K562 (cell line): ENCODE data around the gene B4GALNT2. TPM values are rescaled to one million over a fixed set of nuclear protein-coding genes. Genes with fewer than 3 reads are reported as not detected.
A peak's percentile ranks its signal among the peaks of the same experiment; 100 is the strongest.

Experiments used
- BDP1 ChIP-seq: IDR thresholded peaks from 3 replicates; pipeline ENCODE4 v1.6.1; 2011; ENCODE audit not compliant: insufficient read length, insufficient read depth
- CBX2 ChIP-seq: fragments of 200-600 bp; sonication (generic); IDR thresholded peaks from one replicate; pipeline ENCODE4 v1.6.1; 2012; ENCODE audit warnings: mild to moderate bottlenecking, low read length, inconsistent platforms; ENCODE audit not compliant: insufficient read depth, poor library complexity, severe bottlenecking
- E2F6 ChIP-seq, 2 experiments: IDR thresholded peaks; 2 replicates each; pipeline ENCODE4 v1.6.1; 2011; ENCODE audit warnings: borderline replicate concordance in 1 of 2, control low read depth in 1 of 2, low read depth in 1 of 2, low read length in 1 of 2, mild to moderate bottlenecking in 1 of 2, mixed read lengths in 1 of 2, moderate library complexity in 1 of 2; ENCODE audit not compliant: insufficient read depth in 1 of 2, insufficient read length in 1 of 2, poor library complexity in 1 of 2, severe bottlenecking in 1 of 2; ENCODE audit errors: extremely low read depth in 1 of 2
- ETV1 ChIP-seq: fragments of 450-650 bp; conservative IDR thresholded peaks from 2 replicates; pipeline ENCODE4 v1.6.1; 2016; ENCODE audit warnings: missing genetic modification characterization, control low read depth, low read depth, missing compliant biosample characterization
- FOS ChIP-seq: IDR thresholded peaks from 3 replicates; pipeline ENCODE4 v1.6.1; 2011; ENCODE audit not compliant: insufficient read length; ENCODE audit errors: extremely low read depth
- FOXK2 ChIP-seq, 2 experiments: fragments of 450-650 bp; IDR thresholded peaks in 1 of 2; conservative IDR thresholded peaks in 1 of 2; 2 replicates each; pipeline ENCODE4 v1.6.1; 2016; ENCODE audit warnings: low read depth in 2 of 2, mild to moderate bottlenecking in 1 of 2
- MXD1 ChIP-seq: fragments of 250-450 bp; sonication (Bioruptor Pico); IDR thresholded peaks from 2 replicates; pipeline ENCODE4 v1.8.0; 2021; ENCODE audit warnings: borderline replicate concordance, mild to moderate bottlenecking, moderate library complexity; ENCODE audit not compliant: poor library complexity, severe bottlenecking
- MYNN ChIP-seq, 2 experiments: sonication (generic); formaldehyde crosslinking in 1 of 2; IDR thresholded peaks; 2 replicates each; pipeline versions ENCODE4 v1.5.0 to v1.6.1; 2016 to 2020; ENCODE audit warnings: antibody characterized with exemption in 1 of 2, missing genetic modification reagents in 1 of 2
- PCBP2 ChIP-seq: fragments of 200-400 bp; formaldehyde crosslinking; IDR thresholded peaks from 2 replicates; pipeline ENCODE4 v1.6.1; 2018; ENCODE audit warnings: low read length, low read depth, mild to moderate bottlenecking, moderate library complexity; ENCODE audit not compliant: poor library complexity, severe bottlenecking
- PTBP1 ChIP-seq: fragments of 200-400 bp; formaldehyde crosslinking; IDR thresholded peaks from 2 replicates; pipeline ENCODE4 v1.6.1; 2017; ENCODE audit warnings: low read depth, low read length
- SMARCE1 ChIP-seq: fragments of 450-650 bp; IDR thresholded peaks from 2 replicates; pipeline ENCODE4 v1.7.1; 2016; ENCODE audit warnings: mild to moderate bottlenecking
- TAF7 ChIP-seq: fragments of 450-650 bp; IDR thresholded peaks from 2 replicates; pipeline ENCODE4 v1.6.1; 2016; ENCODE audit warnings: missing genetic modification characterization, missing compliant biosample characterization
- TOE1 ChIP-seq, 2 experiments: fragments of 450-650 bp in 1 of 2; sonication (generic) in 1 of 2; formaldehyde crosslinking in 1 of 2; IDR thresholded peaks; 2 replicates each; pipeline versions ENCODE4 v1.7.1 to v1.8.0; 2016 to 2022; ENCODE audit warnings: borderline replicate concordance in 2 of 2, mild to moderate bottlenecking in 2 of 2, antibody characterized with exemption in 1 of 2, inconsistent platforms in 1 of 2, low read depth in 1 of 2, missing genetic modification reagents in 1 of 2, moderate library complexity in 1 of 2
- XRCC4 ChIP-seq: IDR thresholded peaks from one replicate; pipeline ENCODE4 v1.6.1; 2011; ENCODE audit not compliant: insufficient read depth, insufficient read length; ENCODE audit errors: extremely low read depth
- ZFP36 ChIP-seq: fragments of 150-350 bp; IDR thresholded peaks from 2 replicates; pipeline ENCODE4 v1.6.1; 2018; ENCODE audit warnings: low read length, low read depth; ENCODE audit not compliant: partially characterized antibody
- ZNF24 ChIP-seq: fragments of 450-650 bp; IDR thresholded peaks from 2 replicates; pipeline ENCODE4 v1.6.1; 2016
- ZNF609 ChIP-seq: sonication (generic); formaldehyde crosslinking; IDR thresholded peaks from 2 replicates; pipeline ENCODE4 v1.8.1; 2023; ENCODE audit warnings: missing genetic modification reagents, mild to moderate bottlenecking, borderline replicate concordance
- ZNF764 ChIP-seq: fragments of 250-450 bp; sonication (Bioruptor Pico); IDR thresholded peaks from 2 replicates; pipeline ENCODE4 v1.4.0; 2020; ENCODE audit warnings: low read depth, mild to moderate bottlenecking, moderate library complexity
- ZNF778 ChIP-seq: fragments of 450-650 bp; formaldehyde crosslinking; IDR thresholded peaks from 2 replicates; pipeline ENCODE4 v1.4.0; 2020; ENCODE audit warnings: mild to moderate bottlenecking, moderate library complexity
- polyA plus RNA-seq, 8 experiments: library from polyadenylated mRNA; depleted of rRNA in 4 of 8; stranded (reverse) in 5 of 8; unstranded in 3 of 8; fragments of >200 nt; fragmentation: Nextera tagmentation in 2 of 8; fragmentation: Illumina TruSeq in 1 of 8; extraction: Ambion mirVana in 2 of 8; extraction: Trizol in 1 of 8; gene quantifications; 2 replicates each; pipeline versions ENCODE4 v1.2.1 to v1.2.3, GENCODE V29; 2011 to 2014; ENCODE audit warnings: inconsistent platforms in 1 of 8, missing spikeins in 1 of 8
- total RNA-seq, 7 experiments: library from RNA; depleted of rRNA in 6 of 7; stranded (reverse); fragments of >200 nt in 6 of 7; fragmentation: Illumina TruSeq in 2 of 7; extraction: Trizol in 2 of 7; gene quantifications; 2 replicates each; pipeline versions ENCODE4 v1.2.1 to v1.2.3, GENCODE V29; 2011 to 2021; ENCODE audit warnings: low replicate concordance in 1 of 7

B4GALNT2 gene
- total and polyA plus RNA-seq, 9 of the 15 experiments (the other 6 are each of a cell fraction or from before 2014, with no cell fraction given) = not detected

- TF ChIP-seq BDP1 (peak; percentile 71), ZNF609 (CRISPR knock-in tag) (no peak; the same call in none of the 2 replicates), PTBP1 (0 out of 2 replicates have a peak, but pooled peaks have one; percentile 36), MXD1 (CRISPR knock-in tag) (no peak), FOXK2 (conservative IDR thresholded peaks at IDR 0.05 in 1 of 2, IDR thresholded peaks at IDR 0.05 in 1 of 2; ENCODE audit: low read depth in 2 of 2) (peak; percentile 50 to 54), TOE1 (IDR thresholded peaks at IDR 0.05; ENCODE audit: borderline replicate concordance) (peak; percentile 60), TOE1 (CRISPR knock-in tag; IDR thresholded peaks at IDR 0.05; ENCODE audit: borderline replicate concordance, low read depth) (no peak), PCBP2 (no peak), ZFP36 (peak; percentile 41), MYNN (IDR thresholded peaks at IDR 0.05) (peak; percentile 16; the same call in 1 of the 2 replicates), MYNN (CRISPR knock-in tag; IDR thresholded peaks at IDR 0.05) (no peak), XRCC4 (no peak), CBX2 (no peak), E2F6 (IDR thresholded peaks at IDR 0.05; ENCODE audit: borderline replicate concordance in 1 of 2, extremely low read depth in 1 of 2, insufficient read depth in 1 of 2, insufficient read length in 1 of 2, low read depth in 1 of 2, low read length in 1 of 2, poor library complexity in 1 of 2, severe bottlenecking in 1 of 2) (peak; percentile 96 to 99), ZNF764 (CRISPR knock-in tag) (no peak; the same call in none of the 2 replicates), ZNF24 (no peak), FOS (no peak), ZNF778 (CRISPR knock-in tag) (no peak), ETV1 (tag) (peak; percentile 91), TAF7 (tag) (no peak), SMARCE1 (peak; percentile 93)
These were observed 59.6 kb downstream of the B4GALNT2 start (continued) for GRCh38 chr17:49191917-49192741.
